ENCODE measurements around the gene MYO3B.
"Not testable (repeated sequence)": the region's sequence is repeated elsewhere in the genome, so short reads cannot be mapped to it uniquely, and the experiment has no call there.

The MYO3B gene

DNA sequence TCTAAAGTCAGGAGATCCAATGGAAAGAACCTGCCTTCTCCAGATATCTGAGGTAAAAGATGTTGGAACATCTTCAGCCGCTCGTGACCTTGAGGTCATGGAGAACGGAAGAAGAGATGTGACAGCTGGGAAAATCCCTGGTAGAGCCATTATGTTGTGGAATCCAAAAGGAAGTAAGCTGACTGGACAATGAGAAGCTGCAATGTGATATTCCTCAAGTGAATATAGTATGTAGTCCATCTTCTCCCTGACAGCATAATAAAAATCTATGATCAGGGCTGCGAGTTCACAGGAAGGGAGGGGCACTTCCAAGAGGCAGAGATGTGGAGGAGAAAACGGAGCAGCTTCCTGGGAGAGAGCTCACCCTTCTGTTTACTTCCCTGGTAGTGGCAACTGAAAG lies 336.2 kb downstream of the MYO3B start:
- no peak for DNase-seq (ENCODE audit: low spot score)

DNA sequence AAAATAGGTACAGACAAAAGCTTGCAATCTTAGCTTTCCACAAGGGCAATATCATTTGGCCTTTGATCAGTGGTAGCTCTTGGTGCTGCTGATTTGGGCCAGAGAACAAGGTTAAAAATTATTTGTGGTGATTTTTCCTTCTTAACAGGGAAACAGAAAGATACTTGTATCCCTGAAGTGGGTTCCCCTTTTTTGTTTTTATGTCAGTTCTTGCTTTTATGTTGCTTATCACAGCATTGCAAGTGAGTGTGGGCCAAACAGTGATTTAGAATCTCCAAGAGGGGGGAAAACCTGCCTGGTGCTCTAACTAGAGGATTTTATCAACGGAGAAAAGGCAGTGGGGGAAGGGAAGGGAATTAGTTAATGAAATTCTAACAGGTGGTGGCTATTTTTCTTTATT lies 339.6 kb downstream of the MYO3B start:
- no peak for DNase-seq (ENCODE audit: low spot score)

DNA sequence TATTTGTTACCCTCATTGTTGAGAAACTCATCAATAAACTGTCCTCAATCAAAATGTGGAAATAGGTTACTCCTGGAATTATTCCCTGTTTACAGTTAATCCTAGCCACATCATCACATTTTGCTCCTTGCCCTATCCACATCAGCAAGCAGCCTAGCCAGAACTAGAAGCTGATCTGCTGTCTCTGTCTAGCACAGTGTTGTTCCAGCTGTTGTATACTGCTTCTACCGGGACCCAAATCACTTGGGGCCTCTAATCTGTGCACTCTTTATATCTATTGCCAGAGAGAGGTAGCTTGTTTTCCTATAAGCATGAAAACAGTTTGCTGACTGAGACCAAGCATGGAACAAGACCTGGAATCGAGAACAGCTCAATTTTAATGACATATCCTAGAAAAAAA lies 341.0 kb downstream of the MYO3B start:
- no peak for DNase-seq (ENCODE audit: low spot score)

DNA sequence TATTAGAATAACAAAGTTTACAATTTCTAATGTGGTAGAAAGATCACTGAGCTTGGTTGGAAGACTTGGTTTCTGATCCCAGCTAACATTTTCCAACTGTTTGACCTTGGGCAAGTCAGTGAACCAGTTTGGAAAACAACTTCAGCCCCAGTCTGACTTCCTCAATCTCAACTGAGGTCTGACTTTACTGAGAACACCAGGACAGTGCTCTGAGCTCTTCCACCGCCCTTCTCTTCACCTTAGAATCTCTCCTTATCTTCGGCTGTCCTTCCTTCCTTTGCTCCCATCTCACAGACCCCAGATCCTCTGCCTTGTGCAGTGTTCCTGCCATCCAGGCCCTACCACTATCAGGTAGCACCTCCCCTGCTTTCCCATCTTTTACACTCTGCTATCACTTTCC lies 343.4 kb downstream of the MYO3B start:
- DNase-seq (ENCODE audit: low spot score): no peak

DNA sequence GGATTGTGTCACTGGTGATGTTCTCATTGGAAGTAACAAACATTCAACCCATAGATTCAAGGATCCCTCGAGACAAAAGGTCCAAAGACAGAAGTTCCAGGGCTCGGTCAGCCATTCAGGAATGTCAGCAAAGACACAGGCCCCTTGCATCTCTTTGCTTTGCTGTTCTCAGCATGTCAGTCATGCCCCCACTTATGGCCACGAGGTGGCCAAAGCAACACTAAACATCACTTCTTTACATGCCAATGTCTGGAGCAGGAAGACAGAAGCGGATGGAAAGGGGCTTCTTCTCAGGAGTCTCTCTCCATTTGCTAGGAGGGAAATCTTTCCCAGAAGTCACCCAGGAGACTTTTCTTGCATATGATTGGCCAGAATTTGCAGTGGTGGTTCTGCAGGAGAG lies 345.6 kb downstream of the MYO3B start:
- no peak for DNase-seq (ENCODE audit: low spot score)

DNA sequence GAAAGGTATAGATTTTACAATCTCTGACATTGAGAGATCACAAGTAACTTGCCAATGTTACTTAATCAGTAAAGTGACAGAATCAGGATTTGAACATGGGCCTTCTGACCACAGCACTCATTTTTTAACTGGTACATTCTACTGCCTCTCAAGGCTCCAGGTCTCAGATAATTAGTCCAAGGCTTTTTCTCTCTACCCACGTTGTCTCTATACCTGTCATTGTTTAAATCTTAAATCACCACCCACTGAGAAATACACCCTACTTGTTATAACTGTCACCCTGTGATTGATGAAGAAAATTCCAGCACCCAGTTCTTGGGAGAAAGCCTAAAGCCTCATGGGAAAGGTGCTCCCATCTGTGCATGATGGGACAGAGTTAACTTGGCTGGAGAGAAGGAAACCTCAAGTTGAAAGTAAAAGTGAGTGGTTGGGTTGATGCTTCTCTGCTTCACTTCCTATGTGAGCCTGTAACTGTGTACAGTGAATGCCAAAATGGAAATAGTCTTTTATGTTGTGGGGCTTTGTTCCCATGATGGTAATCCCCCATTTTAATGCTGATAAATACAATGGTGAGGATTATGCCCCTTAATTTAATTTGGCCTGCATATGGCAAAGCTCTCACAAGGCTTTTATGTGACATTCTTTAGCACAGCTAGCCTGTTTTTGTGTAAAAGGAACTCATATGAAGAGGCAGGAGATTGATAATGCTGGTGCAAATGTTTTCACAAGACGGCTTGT lies 347.1 kb downstream of the MYO3B start:
- no peak for DNase-seq (ENCODE audit: low spot score)

DNA sequence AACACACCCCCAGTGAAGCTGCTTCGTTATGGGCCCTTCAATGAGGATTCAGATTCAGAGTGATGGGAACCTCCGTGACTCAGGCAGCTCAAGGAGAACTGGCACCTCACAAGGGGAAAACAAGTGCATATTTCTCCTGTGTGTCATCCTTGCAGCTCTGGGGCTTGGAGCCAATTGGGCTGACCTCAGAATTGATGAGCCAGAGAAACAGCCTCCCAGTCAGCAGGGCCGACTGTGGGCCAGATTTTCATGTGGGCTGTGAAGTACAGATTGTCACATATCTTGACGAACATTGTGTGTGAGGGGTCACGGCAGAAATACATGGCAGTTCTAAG lies 347.6 kb downstream of the MYO3B start:
- DNase-seq (ENCODE audit: low spot score): no peak

DNA sequence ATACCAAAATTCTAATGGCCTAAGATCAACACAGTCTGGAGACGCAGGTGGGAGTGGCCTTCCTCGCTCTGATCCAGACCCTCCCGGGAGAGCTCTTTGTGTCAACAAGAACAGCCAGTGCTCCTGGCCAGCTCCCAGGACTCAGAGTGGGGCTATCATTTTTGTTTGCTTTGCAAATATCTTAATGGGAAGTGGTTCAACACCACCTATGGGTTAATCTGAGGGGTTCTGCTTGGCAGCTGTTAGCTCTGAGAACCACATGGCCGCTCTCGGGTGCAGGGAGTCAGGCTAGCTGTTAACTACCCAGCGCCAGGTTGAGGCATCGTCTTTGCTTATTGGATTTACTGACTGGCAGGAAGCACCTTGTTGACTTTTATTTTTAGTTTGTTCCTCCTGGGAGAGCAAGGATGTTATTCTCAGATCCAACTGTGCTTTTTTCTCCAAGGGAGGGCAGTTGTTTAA lies 352.4 kb downstream of the MYO3B start:
- DNase-seq (ENCODE audit: low spot score): no peak

DNA sequence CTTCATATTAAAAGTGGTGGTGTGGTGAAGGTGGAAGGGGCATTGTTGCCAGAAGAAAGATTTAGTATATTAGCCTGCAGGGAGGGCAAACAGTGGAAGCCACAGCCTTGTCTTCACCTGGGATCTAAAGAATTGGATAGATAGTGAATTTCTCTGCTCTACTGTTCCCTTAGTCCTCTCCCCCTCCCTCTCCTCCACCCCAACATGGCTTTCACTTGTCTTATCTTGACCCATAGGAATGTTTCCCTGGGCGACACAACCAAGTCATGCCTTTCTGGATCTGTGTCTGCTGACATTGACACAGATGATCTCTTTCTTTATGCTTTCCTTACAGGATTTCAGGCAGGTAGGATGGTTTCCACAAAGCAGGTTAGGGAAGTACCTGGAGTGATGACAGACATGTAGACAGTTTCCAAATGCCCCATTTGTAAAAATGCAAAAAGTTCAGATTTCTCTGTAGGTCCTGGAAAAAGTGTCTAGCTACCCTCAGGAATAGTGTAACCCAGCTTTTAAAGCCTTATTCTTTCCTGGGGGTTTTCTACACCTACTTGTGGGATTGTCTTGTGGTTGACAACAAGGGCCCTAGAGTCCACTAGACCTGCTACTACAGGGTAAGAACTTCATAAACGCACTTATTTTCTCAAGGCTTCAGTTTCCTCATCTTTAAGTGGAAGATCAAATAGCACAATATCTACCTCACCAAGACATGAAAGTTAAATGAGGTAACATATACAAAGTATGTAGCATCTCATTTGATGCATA lies 353.0 kb downstream of the MYO3B start:
- DNase-seq (ENCODE audit: low spot score): no peak

DNA sequence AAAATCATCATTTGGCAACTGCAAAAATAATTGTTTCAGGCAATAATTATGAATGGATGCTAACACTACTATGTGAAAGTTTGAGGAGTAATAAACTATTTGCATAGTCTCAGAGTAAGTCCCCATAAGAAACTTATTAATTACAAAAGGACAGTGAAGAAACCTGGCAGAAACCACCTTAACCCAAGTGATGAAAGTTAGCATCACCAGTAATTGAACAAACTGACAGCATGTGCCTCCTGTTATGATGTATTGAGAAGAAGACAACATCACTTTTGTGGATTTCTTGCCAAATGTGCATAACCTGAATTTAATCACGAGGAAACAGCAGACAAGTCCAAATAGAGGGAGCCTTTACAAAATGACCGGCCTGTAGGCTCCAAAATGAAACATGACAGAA lies 353.9 kb downstream of the MYO3B start:
- no peak for DNase-seq (ENCODE audit: low spot score)

DNA sequence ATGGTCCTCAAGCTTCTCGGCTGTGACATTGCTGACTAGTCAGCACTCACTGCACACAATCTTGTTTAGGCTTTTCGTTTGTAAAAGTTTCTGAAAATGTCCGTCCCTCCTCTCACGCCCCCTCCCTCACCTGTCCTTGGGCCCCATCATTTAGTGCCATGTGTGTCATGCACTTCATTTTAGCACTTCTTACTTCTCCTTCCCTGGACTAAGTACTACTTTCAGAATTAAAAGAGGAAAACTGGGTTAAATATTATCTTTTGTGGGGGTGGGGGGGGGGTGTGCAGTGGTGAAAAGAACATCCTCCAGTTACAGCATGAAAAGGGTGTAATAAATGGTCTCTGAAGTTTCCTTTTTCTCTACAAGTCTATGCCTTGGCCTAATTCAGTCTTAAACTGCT lies 355.2 kb downstream of the MYO3B start:
- no peak for DNase-seq (ENCODE audit: low spot score)

DNA sequence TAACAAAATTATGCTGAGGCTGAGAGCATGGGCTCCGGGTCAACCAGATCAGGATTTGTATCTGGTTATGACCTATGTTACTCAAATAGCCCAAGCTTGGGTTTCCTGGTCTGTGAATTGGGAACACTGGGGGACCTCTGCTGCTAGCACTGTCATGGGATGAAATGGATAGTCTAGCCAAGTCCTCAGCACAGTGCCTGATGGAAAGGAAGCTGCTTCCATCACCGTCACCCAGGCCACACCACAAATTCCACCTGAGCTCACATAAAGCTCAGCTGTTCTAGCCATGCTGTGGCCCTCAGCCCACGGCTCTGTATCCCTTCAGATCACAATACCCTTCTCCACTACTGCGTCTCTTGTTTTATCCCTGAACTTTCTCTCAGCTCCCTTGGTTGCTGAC lies 357.6 kb downstream of the MYO3B start:
- DNase-seq (ENCODE audit: low spot score): no peak

DNA sequence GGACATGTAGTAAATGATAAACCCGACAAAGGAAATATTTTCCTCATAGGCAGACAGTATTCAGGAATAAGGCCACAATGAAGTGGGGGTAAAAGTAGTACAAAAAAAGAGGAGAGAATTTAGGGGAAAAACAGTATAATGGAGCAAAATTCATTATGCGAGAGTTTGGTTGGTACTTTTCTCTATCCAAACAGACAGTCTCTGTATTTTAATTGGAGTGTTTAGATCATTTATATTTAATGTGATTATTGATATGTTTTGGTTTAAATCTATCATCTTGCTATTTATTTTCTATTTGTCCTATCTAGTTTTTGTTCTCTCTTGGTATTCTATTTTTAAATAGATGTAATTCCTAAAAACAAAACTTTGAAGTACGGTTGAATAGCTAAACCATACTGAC lies 366.9 kb downstream of the MYO3B start:
- no peak for DNase-seq (ENCODE audit: low spot score)

DNA sequence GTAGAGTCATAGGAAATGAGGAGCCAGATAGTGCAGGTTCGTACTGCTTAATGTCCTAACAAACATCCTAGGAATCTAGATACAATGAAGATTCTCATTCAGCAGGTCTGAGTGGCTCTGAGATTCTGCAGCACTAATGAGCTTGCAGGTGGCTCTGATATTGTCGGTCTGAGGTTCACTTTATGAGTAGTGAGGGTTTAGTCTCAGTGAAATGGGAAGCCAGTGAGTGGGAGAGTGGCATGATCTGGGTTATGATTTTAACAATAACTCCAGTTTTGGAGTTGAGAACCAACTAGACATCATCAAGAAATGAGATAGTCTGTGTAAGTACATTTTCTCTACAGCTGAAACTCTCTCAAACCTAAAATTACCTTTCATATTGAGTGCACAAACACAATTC lies 370.4 kb downstream of the MYO3B start:
- DNase-seq (ENCODE audit: low spot score): no peak

DNA sequence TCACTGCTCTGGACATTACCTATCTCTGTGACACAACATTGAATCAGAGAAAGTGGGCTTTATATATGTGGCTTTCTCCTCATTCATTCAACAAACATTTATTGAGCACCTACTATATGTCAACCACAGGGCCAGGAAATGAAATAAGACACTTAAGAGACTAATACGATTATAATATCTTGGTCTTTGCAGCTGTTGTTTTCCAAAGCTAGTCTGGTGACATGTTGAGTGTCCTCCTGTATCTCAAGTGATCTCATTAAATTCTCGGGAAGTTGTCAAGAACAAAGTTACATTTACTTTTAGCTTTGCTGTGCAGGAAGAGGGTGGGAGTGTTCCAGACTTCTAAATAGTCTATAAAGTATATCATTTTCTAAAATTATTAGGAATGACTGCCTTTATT lies 372.6 kb downstream of the MYO3B start:
- no peak for DNase-seq (ENCODE audit: low spot score)

DNA sequence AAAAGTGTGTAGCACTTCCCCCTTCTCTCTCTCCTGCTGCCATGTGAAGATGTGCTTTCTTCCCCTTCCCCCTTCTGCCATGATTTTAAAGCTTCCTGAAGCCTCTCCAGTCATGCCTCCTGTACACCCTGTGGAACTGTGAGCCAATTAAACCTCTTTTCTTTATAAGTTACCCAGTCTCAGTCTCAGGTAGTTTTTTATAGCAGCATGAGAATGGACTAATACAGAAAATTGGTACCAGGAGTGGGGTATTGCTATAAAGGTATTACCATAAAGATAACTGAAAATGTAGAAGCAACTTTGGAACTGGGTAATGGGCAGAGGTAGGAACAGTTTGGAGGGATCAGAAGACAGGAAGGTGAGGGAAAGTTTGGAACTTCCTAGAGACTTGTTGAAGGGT lies 374.0 kb downstream of the MYO3B start:
- not testable (repeated sequence) for DNase-seq (ENCODE audit: low spot score)

DNA sequence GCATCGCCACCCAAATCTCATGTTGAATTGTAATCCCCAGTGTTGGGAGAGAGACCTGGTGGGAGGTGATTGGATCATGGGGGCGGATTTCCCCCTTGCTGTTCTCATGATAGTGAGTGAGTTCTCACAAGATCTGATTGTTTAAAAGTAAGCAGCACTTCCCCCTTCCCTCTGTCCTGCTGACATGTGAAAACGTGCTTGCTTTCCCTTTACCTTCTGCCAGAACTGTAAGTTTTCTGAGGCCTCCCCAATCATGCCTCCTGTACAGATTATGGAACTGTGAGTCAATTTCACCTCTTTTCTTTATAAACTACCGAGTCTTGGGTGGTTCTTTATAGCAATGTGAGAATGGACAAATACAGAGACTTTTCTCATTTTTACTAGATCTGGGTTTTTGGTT lies 375.8 kb downstream of the MYO3B start:
- no peak for DNase-seq (ENCODE audit: low spot score)

DNA sequence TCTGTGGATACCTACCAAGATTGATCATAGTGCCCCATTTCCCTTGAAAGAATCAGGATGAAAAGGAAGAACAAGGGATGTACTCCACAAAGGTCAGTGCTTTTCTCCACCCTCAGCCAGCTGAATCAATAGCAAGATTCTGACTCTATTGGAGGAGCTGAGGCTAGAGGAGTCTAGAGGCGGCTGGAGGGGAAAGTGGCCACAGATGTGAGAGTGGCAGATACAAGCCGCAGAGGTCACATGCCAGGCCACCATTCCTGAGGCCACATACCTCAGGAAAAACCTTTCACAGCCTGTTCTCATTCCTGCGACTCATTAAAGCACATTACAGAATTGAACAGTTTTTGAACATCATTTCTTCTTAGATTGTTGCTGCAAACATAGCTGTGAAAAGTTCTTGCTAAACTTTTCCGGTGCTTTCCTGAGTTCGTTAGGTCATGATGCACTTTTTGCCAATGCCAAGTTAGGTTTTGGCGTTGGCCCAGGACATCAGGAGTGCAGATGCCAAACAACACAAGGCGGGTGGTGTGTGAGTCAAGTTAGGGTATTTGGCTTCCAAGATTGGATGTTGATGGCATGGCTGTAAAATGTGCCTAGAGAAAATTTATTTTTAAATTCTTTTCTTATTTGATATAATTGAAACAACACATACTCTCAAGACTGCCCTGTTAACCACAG lies 376.5 kb downstream of the MYO3B start:
- no peak for DNase-seq (ENCODE audit: low spot score)

DNA sequence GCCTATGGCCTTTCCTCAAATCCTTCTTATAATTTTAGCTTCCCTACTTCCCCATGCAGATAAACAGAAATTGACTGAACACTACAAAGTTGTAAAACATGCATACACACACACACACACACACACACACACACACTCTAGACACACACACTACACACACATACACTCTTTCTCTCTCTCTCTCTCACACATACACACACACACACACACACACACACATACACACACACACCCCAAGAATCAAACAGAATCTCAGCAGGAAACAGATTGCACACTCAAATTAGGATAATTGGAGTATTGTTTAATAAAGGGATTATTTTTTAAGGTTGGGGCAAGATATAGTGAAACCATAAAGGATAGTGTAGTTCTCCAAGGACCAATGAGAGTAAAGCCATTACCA lies 385.0 kb downstream of the MYO3B start:
- no peak for DNase-seq (ENCODE audit: low spot score)

DNA sequence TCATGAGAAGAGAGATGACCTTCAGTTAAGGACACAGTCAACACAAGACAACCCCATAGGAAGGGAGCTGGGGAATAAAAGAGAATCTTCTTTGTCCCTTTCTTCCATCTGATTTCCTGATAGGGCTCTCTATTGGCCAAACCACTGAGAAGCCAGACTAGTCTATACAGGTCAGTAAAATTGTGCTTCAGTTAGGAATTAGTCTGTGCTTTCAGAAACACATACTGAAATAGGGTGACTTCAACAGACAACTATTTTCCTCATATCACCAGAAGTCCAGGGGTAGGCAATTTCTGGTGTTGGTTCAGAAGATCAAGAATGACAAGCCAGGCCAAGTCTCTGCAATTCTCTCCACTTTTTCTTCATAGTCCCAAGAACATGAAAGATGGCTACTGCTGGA lies 385.5 kb downstream of the MYO3B start:
- DNase-seq (ENCODE audit: low spot score): no peak

DNA sequence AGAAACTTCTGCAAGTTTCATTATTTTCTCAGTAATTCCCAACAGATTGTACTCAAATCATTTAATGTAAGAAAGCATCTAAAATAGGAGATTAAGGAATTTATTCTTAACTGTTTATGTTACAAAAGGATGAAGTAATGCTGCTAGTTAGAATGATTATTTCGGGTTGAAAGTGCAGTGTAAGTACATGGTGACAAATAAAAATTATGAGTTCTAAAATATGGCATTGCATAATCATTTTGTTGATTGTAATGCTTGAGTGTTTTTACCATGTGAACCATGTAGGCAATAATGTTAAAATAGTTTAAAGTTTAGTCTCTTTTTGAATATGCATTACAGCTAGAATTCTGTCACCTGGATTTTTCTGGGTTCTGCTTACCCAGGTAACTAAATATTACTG lies 388.2 kb downstream of the MYO3B start:
- no peak for DNase-seq (ENCODE audit: low spot score)

DNA sequence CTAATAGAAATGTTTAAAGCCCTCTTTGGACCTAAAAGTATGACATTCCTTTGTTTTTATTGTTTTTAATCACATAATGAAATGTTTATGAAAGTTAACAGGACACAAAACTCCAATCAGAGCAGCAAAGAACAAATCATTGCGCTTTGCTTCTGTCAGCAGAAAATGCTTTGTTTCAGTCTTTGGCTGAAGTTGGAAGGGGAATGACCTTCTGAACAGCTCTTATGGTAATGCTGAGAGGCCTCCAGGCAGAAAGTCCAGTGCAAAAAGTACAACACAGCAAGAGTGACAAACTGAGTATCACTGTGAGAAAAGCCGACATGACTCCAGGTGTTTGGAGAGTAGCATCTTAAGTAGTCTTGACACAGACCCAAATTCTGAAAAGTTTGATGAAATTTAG lies 389.5 kb downstream of the MYO3B start:
- no peak for DNase-seq (ENCODE audit: low spot score)

DNA sequence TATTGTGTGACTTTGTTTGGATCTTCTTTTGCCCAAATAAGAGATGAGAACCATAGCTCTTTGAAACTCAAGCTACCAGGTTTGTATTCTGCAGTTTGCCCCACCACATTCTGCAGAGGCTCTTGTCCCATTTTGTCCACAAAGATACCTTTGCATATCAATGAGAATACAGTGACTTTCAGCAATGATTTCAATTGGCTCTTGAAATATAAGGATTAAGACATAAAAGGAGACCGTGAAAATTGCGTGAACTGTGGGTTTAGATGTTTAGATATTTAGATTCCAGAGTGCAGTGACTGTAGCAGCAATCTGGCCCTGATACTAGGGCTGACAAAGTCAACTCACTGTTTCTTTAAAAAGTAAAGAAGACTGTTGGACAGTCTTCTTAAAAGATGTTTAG lies 390.6 kb downstream of the MYO3B start:
- no peak for DNase-seq (ENCODE audit: low spot score)

Data from hematopoietic multipotent progenitor cell treated with erythropoietin and hydrocortisone succinate and interleukin-3 and kit ligand, for 15 days (in vitro differentiated cells).